Measurements from ENCODE around the gene OR10V1. TPM values are rescaled to one million over a fixed set of nuclear protein-coding genes. Genes with fewer than 3 reads are reported as not detected.

OR10V1 gene
- total RNA-seq: not detected in 2 replicates
- total RNA-seq (2013): not detected
- polyA plus RNA-seq: not detected in 2 replicates
- not detected in 2 replicates for polyA minus RNA-seq

GRCh38 chr11:59713745-59714144, at the start of gene OR10V1:
OR10V1 (minus strand) TSS chr11:59713845; CDS start chr11:59713845, 0 bp downstream.
- no peak within 1 kb of the TSS for H3K4me3 Mint-ChIP-seq
- ATAC-seq (ENCODE audit: low read depth) (no peak), DNase-seq (no peak)
- H3K9ac ChIP-seq (ENCODE audit: low read length): no peak within 1 kb of the TSS
- ChIA-PET POLR2A (no interaction called here), CTCF (no interaction called here)
- TF ChIP-seq CTCF (IDR thresholded peaks at IDR 0.05) (no peak), EZH2 (IDR thresholded peaks at IDR 0.05; ENCODE audit: borderline replicate concordance, insufficient read depth, low read depth, low read length, poor library complexity, severe bottlenecking) (no peak)
- no peak within 1 kb of the TSS for H3K27ac Mint-ChIP-seq
- no peaks in the 10 kb centered on the region for H4K20me1 ChIP-seq (ENCODE audit: control insufficient read depth, insufficient read depth, low read length, poor library complexity, severe bottlenecking)
- 100% methylated on average over 1 of the region's 2 CpGs for WGBS (ENCODE audit: insufficient coverage)
- H3K4me2 ChIP-seq (replicated peaks; ENCODE audit: low read depth, low read length, poor library complexity, severe bottlenecking): no peak within 1 kb of the TSS
- H3K27ac ChIP-seq (ENCODE audit: low read length in 2 of 2): no peak within 1 kb of the TSS
- H3K27me3 Mint-ChIP-seq: peaks cover 32% of the 10 kb centered on the region
- no peak within 1 kb of the TSS for H3K4me3 ChIP-seq (ENCODE audit: control extremely low read depth in 1 of 5, extremely low read depth in 1 of 5, insufficient read depth in 1 of 5, low read depth in 2 of 5, low read length in 4 of 5)
- no peak within 1 kb of the TSS for H2AFZ ChIP-seq (ENCODE audit: insufficient read depth, low read depth, low read length, poor library complexity, severe bottlenecking)
- no peaks in the 10 kb centered on the region for H3K4me1 Mint-ChIP-seq
- H3K9me3 ChIP-seq (ENCODE audit: control extremely low read depth in 1 of 3, control insufficient read depth in 2 of 3, insufficient read depth in 1 of 3, low read length in 2 of 3): no peaks in the 10 kb centered on the region
- no peaks in the 10 kb centered on the region for H3K9me3 Mint-ChIP-seq (ENCODE audit: insufficient read depth)
- intact Hi-C loops (cut with micrococcal nuclease): no loop called here
- no peaks in the 10 kb centered on the region for H3K4me1 ChIP-seq (ENCODE audit: control insufficient read depth in 2 of 2, insufficient read depth in 2 of 2, low read length in 2 of 2)
- no peaks in the 10 kb centered on the region for H3K36me3 ChIP-seq (replicated peaks in 1 of 2; ENCODE audit: control extremely low read depth in 1 of 2, control insufficient read depth in 1 of 2, extremely low read depth in 1 of 2, insufficient read depth in 2 of 2, low read length in 1 of 2)
- H3K27me3 ChIP-seq (replicated peaks in 1 of 4; ENCODE audit: control extremely low read depth in 1 of 4, control insufficient read depth in 3 of 4, insufficient read depth in 4 of 4, low read length in 3 of 4): peaks cover 0 to 7% (median 0%) of the 10 kb centered on the region in 4 experiments
- no peaks in the 10 kb centered on the region for H3K79me2 ChIP-seq (ENCODE audit: control insufficient read depth, insufficient read depth, low read length)

- H3K27ac Mint-ChIP-seq: no peak overlapping the region
- CTCF ChIA-PET: interaction anchor here (1.1 to 1.6 kb wide), 3 partner anchors 39 to 42 kb away, joined by 3 to 5 read pairs (median 4); no protein-coding TSS in a partner anchor
Measured at GRCh38 chr11:59761993-59762392, 48.3 kb upstream of the OR10V1 start.

More at GRCh38 chr11:59761993-59762392, 48.3 kb upstream of the OR10V1 start:
- no peak for DNase-seq
- POLR2A ChIA-PET: no interaction called here
- peaks cover 15% of the 10 kb centered on the region for H3K4me1 Mint-ChIP-seq
- no peak overlapping the region for H3K4me3 Mint-ChIP-seq
- H3K4me3 ChIP-seq (ENCODE audit: control extremely low read depth in 1 of 5, extremely low read depth in 1 of 5, insufficient read depth in 1 of 5, low read depth in 2 of 5, low read length in 4 of 5): no peak overlapping the region
- intact Hi-C loops (cut with micrococcal nuclease): no loop called here
- no peaks in the 10 kb centered on the region for H4K20me1 ChIP-seq (ENCODE audit: control insufficient read depth, insufficient read depth, low read length, poor library complexity, severe bottlenecking)
- H3K9me3 ChIP-seq (ENCODE audit: control extremely low read depth in 1 of 3, control insufficient read depth in 2 of 3, insufficient read depth in 1 of 3, low read length in 2 of 3): no peaks in the 10 kb centered on the region
- no peak overlapping the region for H3K27ac ChIP-seq (ENCODE audit: low read length in 2 of 2)
- TF ChIP-seq CTCF (IDR thresholded peaks at IDR 0.05): no peak
- TF ChIP-seq EZH2 (IDR thresholded peaks at IDR 0.05; ENCODE audit: borderline replicate concordance, insufficient read depth, low read depth, low read length, poor library complexity, severe bottlenecking): no peak
- no peaks in the 10 kb centered on the region for H3K27me3 ChIP-seq (replicated peaks in 1 of 4; ENCODE audit: control extremely low read depth in 1 of 4, control insufficient read depth in 3 of 4, insufficient read depth in 4 of 4, low read length in 3 of 4)
- no peak overlapping the region for H3K9ac ChIP-seq (ENCODE audit: low read length)
- ATAC-seq (ENCODE audit: low read depth): no peak
- H3K9me3 Mint-ChIP-seq (ENCODE audit: insufficient read depth): no peaks in the 10 kb centered on the region
- no peaks in the 10 kb centered on the region for H3K79me2 ChIP-seq (ENCODE audit: control insufficient read depth, insufficient read depth, low read length)
- 97% methylated on average over 5 of the region's 6 CpGs for WGBS (ENCODE audit: insufficient coverage)
- no peak overlapping the region for H2AFZ ChIP-seq (ENCODE audit: insufficient read depth, low read depth, low read length, poor library complexity, severe bottlenecking)
- H3K4me2 ChIP-seq (replicated peaks; ENCODE audit: low read depth, low read length, poor library complexity, severe bottlenecking): no peak overlapping the region
- H3K27me3 Mint-ChIP-seq: no peaks in the 10 kb centered on the region
- H3K36me3 ChIP-seq (replicated peaks in 1 of 2; ENCODE audit: control extremely low read depth in 1 of 2, control insufficient read depth in 1 of 2, extremely low read depth in 1 of 2, insufficient read depth in 2 of 2, low read length in 1 of 2): no peaks in the 10 kb centered on the region
- H3K4me1 ChIP-seq (ENCODE audit: control insufficient read depth in 2 of 2, insufficient read depth in 2 of 2, low read length in 2 of 2): peaks cover 2 to 12% of the 10 kb centered on the region in 2 donors
